Measurements from ENCODE around the gene IFNL2.
"Not testable (repeated sequence)": the region's sequence is repeated elsewhere in the genome, so short reads cannot be mapped to it uniquely, and the experiment has no call there.

- TF ChIP-seq CTCF (conservative IDR thresholded peaks at IDR 0.05); ZFX (IDR thresholded peaks at IDR 0.05): not testable (repeated sequence)
Measured at GRCh38 chr19:39268085-39268484, at the start of gene IFNL2.

Measured in C4-2B (cell line).